ENCODE measurements around the gene CCDC179. TPM values are rescaled to one million over a fixed set of nuclear protein-coding genes. Genes with fewer than 3 reads are reported as not detected.

The CCDC179 gene
- total RNA-seq, 2 experiments from 2014 or later = not detected

GRCh38 chr11:22800482-22800881, 59.8 kb downstream of the CCDC179 start:
- Mint-ChIP-seq H3K36me3 (ENCODE audit: low read depth) (no peaks in the 10 kb centered on the region), H3K27ac (no peak overlapping the region), H3K9me3 (no peaks in the 10 kb centered on the region), H3K4me1 (no peaks in the 10 kb centered on the region), H3K4me3 (no peak overlapping the region), H3K27me3 (peaks cover 1% of the 10 kb centered on the region)
- CTCF ChIA-PET = interaction anchor here (0.6 kb wide), 1 partner anchor 9 kb away, joined by 3 read pairs; no protein-coding TSS in a partner anchor
- no peak for DNase-seq
- POLR2A ChIA-PET = interaction anchor here (0.6 kb wide), 1 partner anchor 40 kb away, joined by 4 read pairs; no protein-coding TSS in a partner anchor

GRCh38 chr11:22798901-22799300, 61.4 kb downstream of the CCDC179 start:
- ChIA-PET CTCF (no interaction called here), POLR2A (no interaction called here)
- H3K4me1 Mint-ChIP-seq = no peaks in the 10 kb centered on the region
- peaks cover 1% of the 10 kb centered on the region for H3K27me3 Mint-ChIP-seq
- H3K36me3 Mint-ChIP-seq (ENCODE audit: low read depth) = no peaks in the 10 kb centered on the region
- no peak overlapping the region for H3K4me3 Mint-ChIP-seq
- no peak for DNase-seq
- H3K9me3 Mint-ChIP-seq = no peaks in the 10 kb centered on the region
- no peak overlapping the region for H3K27ac Mint-ChIP-seq

DNA sequence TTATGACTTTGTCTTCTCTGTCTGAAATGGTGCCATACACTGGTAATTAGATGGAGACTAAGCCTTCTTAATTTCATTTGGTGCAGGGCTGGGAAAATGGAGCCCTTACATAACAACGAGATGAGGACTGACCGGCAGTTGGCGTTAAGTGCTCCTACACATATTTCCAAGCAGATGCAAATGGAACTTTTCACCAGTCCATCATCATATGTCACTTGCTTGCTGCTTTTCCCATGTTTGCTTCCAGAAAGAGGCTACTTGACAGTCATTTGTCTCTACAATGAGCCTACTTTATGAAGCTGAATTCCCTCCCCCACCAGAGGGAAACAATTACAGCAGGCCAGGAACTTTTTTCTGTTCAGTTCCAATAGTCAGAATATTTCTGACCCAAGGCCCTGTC, 63.2 kb downstream of the CCDC179 start:
- Mint-ChIP-seq H3K9me3 (no peaks in the 10 kb centered on the region), H3K4me1 (no peaks in the 10 kb centered on the region), H3K27me3 (peaks cover 1% of the 10 kb centered on the region), H3K27ac (no peak overlapping the region), H3K36me3 (ENCODE audit: low read depth) (no peaks in the 10 kb centered on the region), H3K4me3 (no peak overlapping the region)
- POLR2A ChIA-PET = no interaction called here
- CTCF ChIA-PET = interaction anchor here (1.4 kb wide), 1 partner anchor 240 kb away, joined by 3 read pairs; no protein-coding TSS in a partner anchor
- DNase-seq = no peak

Other genes with a start within 250 kb of the CCDC179 start
- 10 to 100 TPM; 15.7 to 16.4 TPM for gene FANCF, start 234.7 kb downstream of the CCDC179 start, total RNA-seq
- 1 to 10 TPM in 1 of 2 experiments, under 1 TPM in 1; 0.98 to 1.3 TPM for gene GAS2, start 193.9 kb downstream of the CCDC179 start, total RNA-seq
- gene SVIP, start 30.7 kb downstream of the CCDC179 start, total RNA-seq = 10 to 100 TPM; 27.6 to 28.8 TPM

Data from activated CD4-positive, alpha-beta T cell treated with anti-CD3 and anti-CD28 coated beads, Interleukin-2, amount 10 ng/mL, durations not matched to agents 7 days and 5 days (primary cell).